ENCODE results near the gene SF3A2.
A peak's percentile ranks its signal among the peaks of the same experiment; 100 is the strongest.
"Not testable (repeated sequence)": the region's sequence is repeated elsewhere in the genome, so short reads cannot be mapped to it uniquely, and the experiment has no call there.

SF3A2 gene

GRCh38 chr19:2274931-2275535 lies 38.4 kb downstream of the SF3A2 start:
- peaks cover 26% of the 10 kb centered on the region for H3K4me1 ChIP-seq (ENCODE audit: control insufficient read depth, insufficient read depth, low read length, poor library complexity, severe bottlenecking)
- DNase-seq: no peak
- H3K27me3 ChIP-seq (replicated peaks; ENCODE audit: control insufficient read depth, insufficient read depth, low read length, poor library complexity, severe bottlenecking): no peaks in the 10 kb centered on the region
- peaks cover 17% of the 10 kb centered on the region for H3K36me3 ChIP-seq (ENCODE audit: control insufficient read depth, insufficient read depth, low read length)
- no peak overlapping the region for H3K27ac ChIP-seq (ENCODE audit: insufficient read depth, low read length, poor library complexity, severe bottlenecking)
- no peak overlapping the region for H3K4me3 ChIP-seq (ENCODE audit: insufficient read depth, low read depth, low read length, poor library complexity, severe bottlenecking)
- no peaks in the 10 kb centered on the region for H3K9me3 ChIP-seq (ENCODE audit: control insufficient read depth, low read length)

GRCh38 chr19:2275588-2276428 lies 39.2 kb downstream of the SF3A2 start:
- H3K27ac ChIP-seq (ENCODE audit: insufficient read depth, low read length, poor library complexity, severe bottlenecking): no peak overlapping the region
- H3K4me3 ChIP-seq (ENCODE audit: insufficient read depth, low read depth, low read length, poor library complexity, severe bottlenecking): no peak overlapping the region
- H3K27me3 ChIP-seq (replicated peaks; ENCODE audit: control insufficient read depth, insufficient read depth, low read length, poor library complexity, severe bottlenecking): no peaks in the 10 kb centered on the region
- peaks cover 17% of the 10 kb centered on the region for H3K36me3 ChIP-seq (ENCODE audit: control insufficient read depth, insufficient read depth, low read length)
- DNase-seq: no peak
- H3K9me3 ChIP-seq (ENCODE audit: control insufficient read depth, low read length): no peaks in the 10 kb centered on the region
- peaks cover 26% of the 10 kb centered on the region for H3K4me1 ChIP-seq (ENCODE audit: control insufficient read depth, insufficient read depth, low read length, poor library complexity, severe bottlenecking)

DNA sequence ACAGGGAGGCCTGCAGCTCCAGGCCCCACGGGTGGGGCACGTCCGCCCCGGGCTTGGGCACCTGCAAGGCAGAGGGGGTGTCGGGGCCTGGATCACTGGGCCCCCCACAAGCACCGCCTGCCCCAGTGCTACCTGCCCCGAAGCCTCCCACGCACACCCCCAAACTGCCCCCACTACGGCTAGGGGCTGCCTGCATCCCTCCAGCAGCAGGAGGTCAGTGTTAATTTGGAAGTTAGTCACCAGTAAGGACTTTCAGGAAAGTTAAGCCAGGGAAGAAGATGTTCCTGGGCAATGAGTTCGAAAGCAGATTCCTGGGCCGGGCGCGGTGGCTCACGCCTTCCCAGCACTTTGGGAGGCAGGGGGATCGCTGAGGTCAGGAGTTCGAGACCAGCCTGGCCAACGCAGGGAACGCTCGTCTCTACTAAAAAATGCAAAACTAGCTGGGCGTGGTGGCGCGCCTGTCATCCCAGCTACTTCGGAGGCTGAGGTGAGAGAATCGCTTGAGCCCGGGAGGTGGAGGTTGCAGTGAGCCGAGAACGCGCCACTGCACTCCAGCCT lies 39.9 kb downstream of the SF3A2 start:
- no peaks in the 10 kb centered on the region for H3K9me3 ChIP-seq (ENCODE audit: control insufficient read depth, low read length)
- no peak overlapping the region for H3K4me3 ChIP-seq (ENCODE audit: insufficient read depth, low read depth, low read length, poor library complexity, severe bottlenecking)
- no peaks in the 10 kb centered on the region for H3K27me3 ChIP-seq (replicated peaks; ENCODE audit: control insufficient read depth, insufficient read depth, low read length, poor library complexity, severe bottlenecking)
- peaks cover 16% of the 10 kb centered on the region for H3K36me3 ChIP-seq (ENCODE audit: control insufficient read depth, insufficient read depth, low read length)
- H3K27ac ChIP-seq (ENCODE audit: insufficient read depth, low read length, poor library complexity, severe bottlenecking): no peak overlapping the region
- DNase-seq: no peak
- peaks cover 25% of the 10 kb centered on the region for H3K4me1 ChIP-seq (ENCODE audit: control insufficient read depth, insufficient read depth, low read length, poor library complexity, severe bottlenecking)

DNA sequence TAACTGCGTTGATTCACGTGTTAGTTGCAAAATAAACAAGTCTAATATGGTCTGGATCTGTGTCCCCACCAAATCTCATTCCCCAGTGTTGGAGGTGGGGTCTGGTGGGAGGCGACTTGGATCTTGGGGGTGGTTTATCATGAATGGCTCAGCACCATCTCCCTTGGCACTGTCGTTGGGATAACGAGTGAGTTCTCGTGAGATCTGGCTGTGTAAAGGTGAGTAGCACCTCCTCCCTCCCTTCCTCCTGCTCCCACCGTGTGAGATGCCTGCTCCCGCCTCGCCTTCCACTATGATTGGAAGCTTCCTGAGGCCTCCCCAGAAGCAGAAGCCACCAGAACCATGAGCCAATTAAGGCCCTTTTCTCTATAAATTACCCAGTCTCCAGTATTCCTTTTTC lies 40.5 kb downstream of the SF3A2 start:
- peaks cover 26% of the 10 kb centered on the region for H3K4me1 ChIP-seq (ENCODE audit: control insufficient read depth, insufficient read depth, low read length, poor library complexity, severe bottlenecking)

DNA sequence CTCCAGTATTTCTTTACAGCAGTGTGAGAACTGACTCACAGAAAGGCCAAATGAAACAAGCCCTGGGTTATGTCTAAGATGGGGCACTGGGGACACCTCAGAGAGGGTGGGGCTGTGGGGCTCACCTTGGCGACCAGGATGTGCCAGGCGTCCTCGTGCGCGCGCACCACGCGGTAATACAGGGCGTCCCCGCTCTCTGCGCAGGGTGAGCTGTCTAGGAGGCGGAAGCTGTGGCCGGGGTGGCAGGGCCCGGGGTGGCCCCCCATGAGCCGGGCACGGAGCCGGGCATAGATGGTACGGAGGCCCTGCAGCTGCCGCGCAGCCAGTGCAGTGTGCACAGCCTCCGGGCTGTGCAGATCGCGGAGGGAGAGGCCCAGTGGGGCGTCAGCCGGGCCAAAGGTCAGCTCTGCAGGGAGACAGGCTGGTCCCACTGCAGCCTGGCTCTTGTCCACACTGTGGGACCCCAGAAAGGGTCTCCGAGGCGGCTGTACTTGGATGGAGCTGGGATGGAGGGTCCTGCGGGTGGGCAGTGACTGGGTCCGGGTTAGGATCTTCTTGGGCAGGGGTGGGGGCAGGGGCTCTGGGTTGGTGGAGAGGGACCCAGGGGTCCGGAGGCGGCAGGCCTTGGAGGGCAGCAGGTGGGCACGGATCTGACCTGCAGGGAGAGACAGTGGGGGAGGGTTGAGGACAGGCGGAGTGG lies 42.0 kb downstream of the SF3A2 start:
- peaks cover 17% of the 10 kb centered on the region for H3K4me1 ChIP-seq (ENCODE audit: control insufficient read depth, insufficient read depth, low read length, poor library complexity, severe bottlenecking)
- no peaks in the 10 kb centered on the region for H3K27me3 ChIP-seq (replicated peaks; ENCODE audit: control insufficient read depth, insufficient read depth, low read length, poor library complexity, severe bottlenecking)
- no peaks in the 10 kb centered on the region for H3K9me3 ChIP-seq (ENCODE audit: control insufficient read depth, low read length)
- H3K36me3 ChIP-seq (ENCODE audit: control insufficient read depth, insufficient read depth, low read length): peaks cover 4% of the 10 kb centered on the region
- H3K4me3 ChIP-seq (ENCODE audit: insufficient read depth, low read depth, low read length, poor library complexity, severe bottlenecking): no peak overlapping the region
- no peak overlapping the region for H3K27ac ChIP-seq (ENCODE audit: insufficient read depth, low read length, poor library complexity, severe bottlenecking)
- DNase-seq: no peak

More for the DNA sequence above, 40.5 kb downstream of the SF3A2 start:
- Histone ChIP-seq H3K27ac (ENCODE audit: insufficient read depth, low read length, poor library complexity, severe bottlenecking) (no peak overlapping the region), H3K9me3 (ENCODE audit: control insufficient read depth, low read length) (no peaks in the 10 kb centered on the region), H3K4me3 (ENCODE audit: insufficient read depth, low read depth, low read length, poor library complexity, severe bottlenecking) (no peak overlapping the region), H3K27me3 (replicated peaks; ENCODE audit: control insufficient read depth, insufficient read depth, low read length, poor library complexity, severe bottlenecking) (no peaks in the 10 kb centered on the region), H3K36me3 (ENCODE audit: control insufficient read depth, insufficient read depth, low read length) (peaks cover 13% of the 10 kb centered on the region)
- DNase-seq: no peak

DNA sequence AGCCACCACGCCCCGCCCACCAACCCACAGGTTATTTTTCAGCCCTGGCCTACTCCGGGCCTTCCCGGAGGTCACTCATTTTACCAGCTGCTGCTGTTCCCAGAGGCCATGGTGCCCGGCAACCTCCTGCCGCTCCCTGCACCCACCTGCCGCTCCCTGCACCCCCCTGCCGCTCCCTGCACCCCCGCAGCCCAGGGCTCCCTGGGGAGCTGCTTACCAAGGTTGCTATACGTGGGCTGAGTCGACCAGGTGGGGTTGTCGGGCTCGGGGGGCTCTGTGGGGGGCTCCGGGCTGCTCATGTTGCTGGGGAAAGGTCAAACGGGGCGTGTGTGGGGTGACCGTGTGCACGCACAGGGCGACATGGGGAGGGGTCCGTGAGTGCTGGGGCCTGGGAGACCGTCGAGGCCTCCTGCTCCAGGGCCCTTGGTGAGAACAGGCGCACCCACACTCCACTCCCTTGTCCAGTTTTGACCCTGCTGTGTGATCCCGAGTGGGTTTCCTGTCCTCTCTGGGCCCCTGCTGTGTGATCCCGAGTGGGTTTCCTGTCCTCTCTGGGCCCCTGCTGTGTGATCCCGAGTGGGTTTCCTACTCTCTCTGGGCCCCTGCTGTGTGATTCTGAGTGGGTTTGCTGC lies 44.1 kb downstream of the SF3A2 start:
- H3K4me3 ChIP-seq (ENCODE audit: insufficient read depth, low read depth, low read length, poor library complexity, severe bottlenecking): no peak overlapping the region
- H3K4me1 ChIP-seq (ENCODE audit: control insufficient read depth, insufficient read depth, low read length, poor library complexity, severe bottlenecking): peaks cover 8% of the 10 kb centered on the region
- no peak overlapping the region for H3K27ac ChIP-seq (ENCODE audit: insufficient read depth, low read length, poor library complexity, severe bottlenecking)
- no peaks in the 10 kb centered on the region for H3K27me3 ChIP-seq (replicated peaks; ENCODE audit: control insufficient read depth, insufficient read depth, low read length, poor library complexity, severe bottlenecking)
- H3K9me3 ChIP-seq (ENCODE audit: control insufficient read depth, low read length): no peaks in the 10 kb centered on the region
- DNase-seq: no peak
- peaks cover 4% of the 10 kb centered on the region for H3K36me3 ChIP-seq (ENCODE audit: control insufficient read depth, insufficient read depth, low read length)

DNA sequence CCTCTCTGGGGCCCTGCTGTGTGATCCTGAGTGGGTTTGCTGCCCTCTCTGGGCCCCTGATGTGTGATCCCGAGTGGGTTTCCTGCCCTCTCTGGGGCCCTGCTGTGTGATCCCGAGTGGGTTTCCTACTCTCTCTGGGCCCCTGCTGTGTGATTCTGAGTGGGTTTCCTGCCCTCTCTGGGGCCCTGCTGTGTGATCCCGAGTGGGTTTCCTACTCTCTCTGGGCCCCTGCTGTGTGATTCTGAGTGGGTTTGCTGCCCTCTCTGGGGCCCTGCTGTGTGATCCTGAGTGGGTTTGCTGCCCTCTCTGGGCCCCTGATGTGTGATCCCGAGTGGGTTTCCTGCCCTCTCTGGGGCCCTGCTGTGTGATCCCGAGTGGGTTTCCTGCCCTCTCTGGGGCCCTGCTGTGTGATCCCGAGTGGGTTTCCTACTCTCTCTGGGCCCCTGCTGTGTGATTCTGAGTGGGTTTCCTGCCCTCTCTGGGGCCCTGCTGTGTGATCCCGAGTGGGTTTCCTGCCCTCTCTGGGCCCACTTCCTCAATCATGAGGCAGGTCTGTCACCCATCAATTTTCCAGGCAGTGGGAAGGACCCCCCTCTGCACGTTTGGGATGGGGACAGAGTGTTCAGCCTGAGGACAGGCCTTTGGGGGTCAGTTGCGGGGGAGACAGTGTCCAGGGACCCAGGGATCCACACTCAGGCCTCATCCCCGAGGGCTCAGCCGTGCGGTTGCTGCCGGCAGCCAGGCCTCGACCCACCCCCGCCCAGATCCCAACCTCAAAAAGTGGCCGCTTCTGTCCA lies 44.8 kb downstream of the SF3A2 start:
- not testable (repeated sequence) for H3K4me1 ChIP-seq (ENCODE audit: control insufficient read depth, insufficient read depth, low read length, poor library complexity, severe bottlenecking); H3K36me3 ChIP-seq (ENCODE audit: control insufficient read depth, insufficient read depth, low read length); DNase-seq; H3K27me3 ChIP-seq (replicated peaks; ENCODE audit: control insufficient read depth, insufficient read depth, low read length, poor library complexity, severe bottlenecking); H3K27ac ChIP-seq (ENCODE audit: insufficient read depth, low read length, poor library complexity, severe bottlenecking); H3K9me3 ChIP-seq (ENCODE audit: control insufficient read depth, low read length)
- H3K4me3 ChIP-seq (ENCODE audit: insufficient read depth, low read depth, low read length, poor library complexity, severe bottlenecking): peak overlapping the region; percentile 15

- Histone ChIP-seq H3K4me3 (ENCODE audit: insufficient read depth, low read depth, low read length, poor library complexity, severe bottlenecking) (peak within 1 kb of the TSS; percentile 15), H3K4me1 (ENCODE audit: control insufficient read depth, insufficient read depth, low read length, poor library complexity, severe bottlenecking) (peaks cover 8% of the 10 kb centered on the region), H3K27ac (ENCODE audit: insufficient read depth, low read length, poor library complexity, severe bottlenecking) (no peak within 1 kb of the TSS), H3K36me3 (ENCODE audit: control insufficient read depth, insufficient read depth, low read length) (no peaks in the 10 kb centered on the region), H3K27me3 (replicated peaks; ENCODE audit: control insufficient read depth, insufficient read depth, low read length, poor library complexity, severe bottlenecking) (no peaks in the 10 kb centered on the region), H3K9me3 (ENCODE audit: control insufficient read depth, low read length) (no peaks in the 10 kb centered on the region)
- DNase-seq: no peak
These were observed 45.6 kb downstream of the SF3A2 start, which contains the start of gene PEAK3 for GRCh38 chr19:2282062-2282861. Gene PEAK3, minus strand, starts transcription at chr19:2282175. Its CDS starts 1,244 bp downstream, at chr19:2280931.

All from effector memory CD4-positive, alpha-beta T cell (primary cell).